WERI-Rb-1 (cell line): Measurements from ENCODE around the gene SMC6.

ENCODE experiments used
- DNase-seq: peaks from one replicate; pipeline ENCODE4 v3.0.0-alpha.2; 2020
- H3K27ac ChIP-seq: fragments of 250-450 bp; sonication (Bioruptor Pico); 2 replicates; pipeline ENCODE4 v1.5.1; 2020; ENCODE audit warnings: mild to moderate bottlenecking, moderate library complexity
- H3K27me3 ChIP-seq: fragments of 250-450 bp; sonication (Bioruptor Pico); 2 replicates; pipeline ENCODE4 v1.5.1; 2021; ENCODE audit warnings: mild to moderate bottlenecking, low read depth, moderate library complexity; ENCODE audit not compliant: insufficient read depth, severe bottlenecking
- H3K36me3 ChIP-seq: fragments of 250-450 bp; sonication (Bioruptor Pico); 2 replicates; pipeline ENCODE4 v1.5.1; 2020; ENCODE audit warnings: mild to moderate bottlenecking, moderate library complexity
- H3K4me3 ChIP-seq: 2 replicates; pipeline ENCODE4 v1.5.1; 2011; ENCODE audit warnings: low read depth, mild to moderate bottlenecking, control low read depth, low read length
- H3K9me3 ChIP-seq: fragments of 250-450 bp; sonication (Bioruptor Pico); 2 replicates; pipeline ENCODE4 v1.5.1; 2021; ENCODE audit warnings: mild to moderate bottlenecking, moderate library complexity; ENCODE audit not compliant: severe bottlenecking
- CTCF ChIP-seq: IDR thresholded peaks from 2 replicates; pipeline ENCODE4 v1.5.1; 2011; ENCODE audit warnings: low read depth, mild to moderate bottlenecking, control low read depth, inconsistent platforms, low read length

The SMC6 gene

GRCh38 chr2:17634997-17635396 lies 118.6 kb downstream of the SMC6 start:
- DNase-seq: no peak
- no peak overlapping the region for H3K27ac ChIP-seq
- TF ChIP-seq CTCF: no peak
- no peaks in the 10 kb centered on the region for H3K36me3 ChIP-seq
- H3K27me3 ChIP-seq: no peaks in the 10 kb centered on the region
- no peak overlapping the region for H3K4me3 ChIP-seq
- no peaks in the 10 kb centered on the region for H3K9me3 ChIP-seq

GRCh38 chr2:17630089-17630488 lies 123.5 kb downstream of the SMC6 start:
- Histone ChIP-seq H3K27me3 (no peaks in the 10 kb centered on the region), H3K36me3 (no peaks in the 10 kb centered on the region), H3K4me3 (no peak overlapping the region), H3K27ac (no peak overlapping the region), H3K9me3 (peaks cover 5% of the 10 kb centered on the region)
- no peak for TF ChIP-seq CTCF
- no peak for DNase-seq

- TF ChIP-seq CTCF: no peak
- Histone ChIP-seq H3K4me3 (no peak overlapping the region), H3K27me3 (no peaks in the 10 kb centered on the region), H3K36me3 (no peaks in the 10 kb centered on the region), H3K9me3 (peaks cover 5% of the 10 kb centered on the region), H3K27ac (no peak overlapping the region)
- DNase-seq: no peak
Observed at GRCh38 chr2:17628349-17629261, 125.0 kb downstream of the SMC6 start.

GRCh38 chr2:17627434-17627833 lies 126.2 kb downstream of the SMC6 start:
- H3K4me3 ChIP-seq: no peak overlapping the region
- DNase-seq: no peak
- H3K27ac ChIP-seq: no peak overlapping the region
- H3K36me3 ChIP-seq: no peaks in the 10 kb centered on the region
- H3K9me3 ChIP-seq: peaks cover 5% of the 10 kb centered on the region
- TF ChIP-seq CTCF: no peak
- no peaks in the 10 kb centered on the region for H3K27me3 ChIP-seq

- no peaks in the 10 kb centered on the region for H3K27me3 ChIP-seq
- H3K27ac ChIP-seq: no peak overlapping the region
- H3K9me3 ChIP-seq: peaks cover 5% of the 10 kb centered on the region
- no peaks in the 10 kb centered on the region for H3K36me3 ChIP-seq
- no peak for DNase-seq
- TF ChIP-seq CTCF: no peak
- H3K4me3 ChIP-seq: no peak overlapping the region
Observed at GRCh38 chr2:17626986-17627385, 126.6 kb downstream of the SMC6 start.
